A673 (cell line): ENCODE measurements around the gene DMD. TPM values are rescaled to one million over a fixed set of nuclear protein-coding genes. Genes with fewer than 3 reads are reported as not detected.
A peak's percentile ranks its signal among the peaks of the same experiment; 100 is the strongest.

Experiments used
- Bru-seq: library from RNA; stranded (reverse); fragments of 400-500 nt; gene quantifications from one replicate; lab custom pipeline; 2021; lab: Mats Ljungman, UMichigan
- BruChase-seq, 2 experiments: library from RNA; stranded (reverse); fragments of 400-500 nt; gene quantifications; one replicate each; lab custom pipeline; 2021; lab: Mats Ljungman, UMichigan
- BruUV-seq: library from RNA; stranded (reverse); fragments of 400-500 nt; replicated peaks from 2 replicates; lab custom pipeline; 2021; lab: Mats Ljungman, UMichigan
- CTCF ChIA-PET: fragments of 300-600 bp; sonication (Branson Sonifier 250); formaldehyde crosslinking; loops from one replicate; lab custom pipeline; 2022; ENCODE audit warnings: antibody characterized with exemption; lab: Charles Lee
- POLR2A ChIA-PET: fragments of 300-600 bp; sonication (Branson Sonifier 250); formaldehyde crosslinking; loops from one replicate; lab custom pipeline; 2022; ENCODE audit warnings: antibody characterized with exemption; ENCODE audit not compliant: low non-redundant PET; lab: Charles Lee
- DNase-seq: peaks from one replicate; pipeline ENCODE4 v3.0.0-alpha.2; 2015; ENCODE audit warnings: low spot score
- H3K27ac ChIP-seq: fragments of 200-600 bp; sonication (generic); 2 replicates; pipeline ENCODE4 v1.5.1; 2016; ENCODE audit warnings: mixed run types, low read depth, mild to moderate bottlenecking, mixed read lengths, antibody characterized with exemption, low read length; ENCODE audit not compliant: poor library complexity, severe bottlenecking
- H3K27me3 ChIP-seq: fragments of 200-600 bp; sonication (generic); replicated peaks from 2 replicates; pipeline ENCODE4 v1.6.1; 2017; ENCODE audit warnings: mixed run types, low read depth, mild to moderate bottlenecking, mixed read lengths, antibody characterized with exemption, low read length; ENCODE audit not compliant: insufficient read depth, poor library complexity
- H3K36me3 ChIP-seq: fragments of 200-600 bp; sonication (generic); 2 replicates; pipeline ENCODE4 v1.6.1; 2016; ENCODE audit warnings: mixed run types, mild to moderate bottlenecking, mixed read lengths, antibody characterized with exemption, low read length; ENCODE audit not compliant: insufficient read depth, poor library complexity, severe bottlenecking
- H3K4me1 ChIP-seq: fragments of 200-600 bp; sonication (generic); 2 replicates; pipeline ENCODE4 v1.6.1; 2017; ENCODE audit warnings: mixed run types, mild to moderate bottlenecking, mixed read lengths, antibody characterized with exemption, low read length; ENCODE audit not compliant: insufficient read depth, poor library complexity, severe bottlenecking
- H3K4me3 ChIP-seq: fragments of 200-600 bp; sonication (generic); 2 replicates; pipeline ENCODE4 v1.5.1; 2016; ENCODE audit warnings: low read depth, mixed run types, mild to moderate bottlenecking, mixed read lengths, low read length; ENCODE audit not compliant: poor library complexity, severe bottlenecking
- H3K9me3 ChIP-seq: fragments of 200-600 bp; sonication (generic); 2 replicates; pipeline ENCODE4 v1.6.1; 2016; ENCODE audit warnings: mixed run types, low read depth, mild to moderate bottlenecking, mixed read lengths, antibody characterized with exemption, low read length; ENCODE audit not compliant: poor library complexity, severe bottlenecking
- EZH2 ChIP-seq: fragments of 200-600 bp; sonication (generic); IDR thresholded peaks from 2 replicates; pipeline ENCODE4 v1.6.1; 2017; ENCODE audit warnings: borderline replicate concordance, low read depth, mild to moderate bottlenecking, mixed read lengths, antibody characterized with exemption, low read length; ENCODE audit not compliant: poor library complexity, severe bottlenecking
- intact Hi-C: fragments of 100-400 bp; cut with micrococcal nuclease; formaldehyde crosslinking; loops from one replicate; pipeline ENCODE4 v1.10.0; 2022; ENCODE audit not compliant: unreplicated experiment
- long read RNA-seq: library from polyadenylated mRNA; stranded (forward); transcript quantifications from one replicate; pipeline ENCODE4 v2.0.0, GENCODE V29; 2022
- total RNA-seq: library from RNA; stranded (reverse); gene quantifications from 2 replicates; pipeline ENCODE4 v1.2.3, GENCODE V29; 2021
- TF ChIP-seq, protein P1 (sequence below): fragments of 300-800, 200-600 bp; sonication (generic); conservative IDR thresholded peaks from 2 replicates; pipeline ENCODE4 v1.5.1; 2017; ENCODE audit warnings: low read depth, mild to moderate bottlenecking, antibody characterized with exemption, low read length, moderate library complexity, mixed read lengths

The DMD gene
- total RNA-seq (4.2 and 5.4 TPM in 2 replicates), Bru-seq, nascent RNA (percentile 21 among the genes with signal in this experiment), BruChase-seq, experiment 1, labeled RNA remaining after a 2-hour chase (percentile 17 among the genes with signal in this experiment), BruChase-seq, experiment 2, labeled RNA remaining after a 6-hour chase (percentile 15 among the genes with signal in this experiment)
- long read RNA-seq, partial matches to known transcripts: 2 of 6 reads
- long read RNA-seq, other reads (novel, unspliced or antisense): 3 of 6 reads

DNA sequence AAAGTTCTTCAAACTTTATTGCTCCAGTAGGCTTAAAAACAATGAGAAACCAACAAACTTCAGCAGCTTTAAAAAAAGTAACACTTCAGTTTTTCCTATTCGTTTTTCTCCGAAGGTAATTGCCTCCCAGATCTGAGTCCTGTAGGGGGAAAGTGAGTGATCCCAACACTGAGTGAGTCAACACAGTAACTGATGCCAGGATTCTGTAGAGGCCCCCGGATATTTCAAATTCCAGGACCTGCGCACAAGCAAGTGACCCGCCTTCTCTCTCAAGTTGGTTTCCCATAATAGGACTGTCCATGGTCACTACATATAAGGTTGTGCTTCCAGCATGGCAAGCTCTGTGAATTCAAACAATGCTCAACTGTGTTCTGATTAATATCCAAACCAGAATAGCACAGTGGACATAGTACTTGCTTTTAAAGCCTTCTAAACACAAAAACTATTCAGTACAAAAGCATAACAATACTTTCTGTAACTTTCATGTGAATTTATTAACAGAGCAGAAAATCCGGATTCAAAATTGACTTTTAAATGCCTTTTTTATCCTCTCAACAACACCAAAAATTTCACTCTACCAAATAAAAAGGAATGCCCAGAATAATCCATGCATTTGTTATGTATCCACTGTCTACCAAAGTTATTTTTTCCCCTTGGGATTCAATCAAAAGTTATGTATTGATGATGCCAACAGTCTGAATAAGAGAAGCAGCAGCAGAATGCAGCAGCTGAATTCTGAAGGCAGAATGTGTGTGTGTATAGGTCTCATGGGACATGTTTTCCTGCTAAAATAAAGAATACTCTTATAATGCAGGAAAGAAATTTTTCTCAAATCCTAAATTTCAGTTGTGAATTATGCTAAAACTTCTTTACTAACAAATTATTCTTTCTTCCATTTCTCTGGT, at the start of gene DMD:
DMD (minus strand) TSS at position 194 of the 905 bp plus-strand sequence. CDS start 237 bp downstream, outside the sequence.
- POLR2A ChIA-PET: no interaction called here
- Histone ChIP-seq H3K36me3 (no peaks in the 10 kb centered on the region), H3K4me1 (no peaks in the 10 kb centered on the region), H3K27ac (no peak within 1 kb of the TSS), H3K27me3 (peaks cover 10% of the 10 kb centered on the region), H3K9me3 (no peaks in the 10 kb centered on the region), H3K4me3 (no peak within 1 kb of the TSS)
- intact Hi-C loops: no loop called here
- no TSS peak for BruUV-seq
- no peak for DNase-seq
- TF ChIP-seq EZH2: no peak
- TF ChIP-seq, protein P1, sequence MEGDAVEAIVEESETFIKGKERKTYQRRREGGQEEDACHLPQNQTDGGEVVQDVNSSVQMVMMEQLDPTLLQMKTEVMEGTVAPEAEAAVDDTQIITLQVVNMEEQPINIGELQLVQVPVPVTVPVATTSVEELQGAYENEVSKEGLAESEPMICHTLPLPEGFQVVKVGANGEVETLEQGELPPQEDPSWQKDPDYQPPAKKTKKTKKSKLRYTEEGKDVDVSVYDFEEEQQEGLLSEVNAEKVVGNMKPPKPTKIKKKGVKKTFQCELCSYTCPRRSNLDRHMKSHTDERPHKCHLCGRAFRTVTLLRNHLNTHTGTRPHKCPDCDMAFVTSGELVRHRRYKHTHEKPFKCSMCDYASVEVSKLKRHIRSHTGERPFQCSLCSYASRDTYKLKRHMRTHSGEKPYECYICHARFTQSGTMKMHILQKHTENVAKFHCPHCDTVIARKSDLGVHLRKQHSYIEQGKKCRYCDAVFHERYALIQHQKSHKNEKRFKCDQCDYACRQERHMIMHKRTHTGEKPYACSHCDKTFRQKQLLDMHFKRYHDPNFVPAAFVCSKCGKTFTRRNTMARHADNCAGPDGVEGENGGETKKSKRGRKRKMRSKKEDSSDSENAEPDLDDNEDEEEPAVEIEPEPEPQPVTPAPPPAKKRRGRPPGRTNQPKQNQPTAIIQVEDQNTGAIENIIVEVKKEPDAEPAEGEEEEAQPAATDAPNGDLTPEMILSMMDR: no peak
- CTCF ChIA-PET: no interaction called here

DNA sequence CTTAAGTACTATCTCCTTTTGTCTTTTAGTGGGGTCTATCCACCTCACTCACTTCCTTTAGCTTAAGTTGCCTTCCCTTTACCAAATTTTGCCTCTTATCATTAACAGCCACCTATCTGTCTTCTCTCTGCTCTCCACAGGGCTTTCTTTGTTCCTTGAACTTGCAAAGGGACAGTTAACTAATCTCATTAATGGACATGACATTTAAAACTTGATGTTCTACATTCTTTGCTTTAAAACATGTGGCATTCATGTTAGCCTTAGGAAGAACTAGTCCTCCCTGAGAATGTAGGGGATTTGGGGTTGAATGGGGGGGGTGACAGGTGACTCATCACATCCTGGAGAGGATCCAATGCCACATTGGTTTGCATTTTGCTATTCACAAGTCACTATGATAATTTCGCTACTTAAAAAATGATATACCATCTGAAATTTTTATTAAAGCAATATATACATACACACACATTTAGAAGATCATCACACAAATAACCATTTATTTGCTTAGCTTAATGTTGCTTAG, 41.0 kb upstream of the DMD start:
- ChIA-PET CTCF (no interaction called here), POLR2A (no interaction called here)
- intact Hi-C loops: no loop called here
- TF ChIP-seq, protein P1: no peak
- TF ChIP-seq EZH2: no peak
- BruUV-seq: no TSS peak
- Histone ChIP-seq H3K27me3 (no peaks in the 10 kb centered on the region), H3K27ac (no peak overlapping the region), H3K36me3 (no peaks in the 10 kb centered on the region), H3K4me1 (no peaks in the 10 kb centered on the region), H3K9me3 (no peaks in the 10 kb centered on the region), H3K4me3 (no peak overlapping the region)
- no peak for DNase-seq

DNA sequence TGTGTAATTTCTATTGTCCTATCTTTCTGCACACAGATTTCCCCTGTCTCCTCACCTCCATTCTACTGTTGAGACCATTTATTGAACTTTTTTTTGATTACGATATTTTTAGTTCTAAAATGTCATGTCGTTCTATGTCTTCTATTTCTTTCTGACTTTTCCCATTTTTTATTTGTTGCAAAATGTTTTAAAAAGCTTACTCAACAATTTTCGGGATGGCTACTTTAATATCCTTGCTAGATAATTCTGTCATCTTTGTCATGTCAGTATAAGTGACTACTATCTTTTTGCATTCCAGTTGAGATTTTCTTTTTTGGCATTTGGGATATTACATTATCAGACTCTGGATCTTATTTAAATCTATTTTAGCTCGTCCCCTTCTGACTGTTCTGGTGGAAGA, 7.5 kb upstream of the DMD start:
- Histone ChIP-seq H3K36me3 (no peaks in the 10 kb centered on the region), H3K9me3 (no peaks in the 10 kb centered on the region), H3K4me3 (no peak overlapping the region), H3K4me1 (no peaks in the 10 kb centered on the region), H3K27me3 (peaks cover 8% of the 10 kb centered on the region), H3K27ac (no peak overlapping the region)
- no TSS peak for BruUV-seq
- intact Hi-C loops: no loop called here
- CTCF ChIA-PET: no interaction called here
- POLR2A ChIA-PET: no interaction called here
- DNase-seq: no peak
- no peak for TF ChIP-seq EZH2
- TF ChIP-seq, protein P1: no peak
